Neural progenitor cell (in vitro differentiated cells): ENCODE results near the gene STIM1. TPM values are rescaled to one million over a fixed set of nuclear protein-coding genes. Genes with fewer than 3 reads are reported as not detected.

ENCODE experiments used
- DNase-seq: peaks from one replicate; pipeline ENCODE4 v3.0.0-alpha.2; 2016; ENCODE audit warnings: low spot score
- H2AFZ ChIP-seq: fragments of 200-600 bp; sonication (generic); replicated peaks from 2 replicates; pipeline ENCODE4 v1.6.1; 2016; ENCODE audit warnings: antibody characterized with exemption
- H3F3A ChIP-seq: fragments of 200-600 bp; sonication (generic); 2 replicates; pipeline ENCODE4 v1.6.1; 2016; ENCODE audit warnings: antibody characterized with exemption, low read depth
- H3K27ac ChIP-seq: fragments of 200-600 bp; sonication (generic); 2 replicates; pipeline ENCODE4 v1.5.1; 2016; ENCODE audit warnings: mild to moderate bottlenecking
- H3K27me3 ChIP-seq: fragments of 200-600 bp; sonication (generic); 2 replicates; pipeline ENCODE4 v1.6.1; 2016; ENCODE audit warnings: mild to moderate bottlenecking, moderate library complexity
- H3K36me3 ChIP-seq: fragments of 200-600 bp; sonication (generic); 2 replicates; pipeline ENCODE4 v1.5.1; 2016
- H3K4me1 ChIP-seq: fragments of 200-600 bp; sonication (generic); 2 replicates; pipeline ENCODE4 v1.6.1; 2016; ENCODE audit warnings: mixed run types
- H3K4me2 ChIP-seq: fragments of 200-600 bp; sonication (generic); 2 replicates; pipeline ENCODE4 v1.6.1; 2016
- H3K4me3 ChIP-seq: fragments of 200-600 bp; sonication (generic); 2 replicates; pipeline ENCODE4 v1.5.1; 2016
- H3K79me2 ChIP-seq: fragments of 200-600 bp; sonication (generic); 2 replicates; pipeline ENCODE4 v1.6.1; 2016; ENCODE audit warnings: low read depth
- H3K9ac ChIP-seq: fragments of 200-600 bp; sonication (generic); 2 replicates; pipeline ENCODE4 v1.6.1; 2016
- H3K9me3 ChIP-seq: fragments of 200-600 bp; sonication (generic); 2 replicates; pipeline ENCODE4 v1.5.1; 2016; ENCODE audit warnings: low read depth
- H4K20me1 ChIP-seq: fragments of 200-600 bp; sonication (generic); 2 replicates; pipeline ENCODE4 v1.6.1; 2016; ENCODE audit warnings: low read depth
- H3K27ac Mint-ChIP-seq: 3 replicates; pipeline ENCODE4 v1.8.0; 2021; ENCODE audit warnings: mixed read lengths
- H3K27me3 Mint-ChIP-seq: 2 replicates; pipeline ENCODE4 v1.8.0; 2022; ENCODE audit warnings: low read depth, mild to moderate bottlenecking, inconsistent platforms, moderate library complexity, mixed read lengths; ENCODE audit not compliant: insufficient read depth
- H3K36me3 Mint-ChIP-seq: 3 replicates; pipeline ENCODE4 v1.8.0; 2021; ENCODE audit warnings: mixed read lengths
- H3K4me1 Mint-ChIP-seq: 3 replicates; pipeline ENCODE4 v1.8.0; 2021; ENCODE audit warnings: mixed read lengths
- H3K4me3 Mint-ChIP-seq: 3 replicates; pipeline ENCODE4 v1.8.0; 2021; ENCODE audit warnings: mild to moderate bottlenecking, moderate library complexity, mixed read lengths
- H3K9me3 Mint-ChIP-seq: 3 replicates; pipeline ENCODE4 v1.8.0; 2020; ENCODE audit warnings: mixed read lengths
- EZH2 ChIP-seq: fragments of 200-600 bp; sonication (generic); IDR thresholded peaks from 2 replicates; pipeline ENCODE4 v1.6.1; 2017; ENCODE audit warnings: antibody characterized with exemption, mild to moderate bottlenecking, moderate library complexity
- EZH2phosphoT487 ChIP-seq: fragments of 200-600 bp; sonication (generic); IDR thresholded peaks from 2 replicates; pipeline ENCODE4 v1.6.1; 2017; ENCODE audit warnings: antibody characterized with exemption
- total RNA-seq: library from RNA; depleted of rRNA; stranded (reverse); fragments of >200 nt; gene quantifications from 2 replicates; pipeline ENCODE4 v1.2.3, GENCODE V29; 2015; ENCODE audit warnings: low replicate concordance
- TF ChIP-seq, protein P1 (sequence below): fragments of 200-600 bp; sonication (generic); IDR thresholded peaks from 2 replicates; pipeline ENCODE4 v1.5.1; 2017; ENCODE audit warnings: antibody characterized with exemption, mild to moderate bottlenecking

The STIM1 gene
- total RNA-seq, 1 donor from 2014 or later: 18.9 TPM

DNA sequence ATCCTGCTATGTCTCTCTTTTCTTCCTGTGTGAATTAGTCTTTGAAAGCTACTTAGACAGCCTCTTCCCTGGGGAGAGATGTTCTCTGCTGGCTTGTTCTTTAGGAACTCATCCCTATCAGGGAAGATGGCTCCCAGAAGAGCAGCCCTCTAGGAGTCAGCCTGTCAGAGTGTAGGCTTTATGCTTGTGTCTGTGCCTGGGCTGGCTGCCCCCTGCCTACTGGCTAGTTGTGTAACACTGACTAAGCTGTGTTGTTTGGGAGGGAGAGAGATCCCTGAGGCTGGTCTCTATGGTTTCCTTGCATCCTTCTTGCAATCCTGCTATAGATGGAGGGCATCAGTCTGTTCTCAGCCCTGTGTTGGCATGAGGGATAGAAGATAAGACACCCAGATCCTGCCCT lies 112.2 kb downstream of the STIM1 start:
- Histone ChIP-seq H3F3A (no peaks in the 10 kb centered on the region), H3K9ac (no peak overlapping the region), H3K79me2 (no peaks in the 10 kb centered on the region), H3K4me3 (no peak overlapping the region), H3K36me3 (no peaks in the 10 kb centered on the region), H3K4me2 (no peak overlapping the region), H3K27me3 (no peaks in the 10 kb centered on the region), H3K9me3 (no peaks in the 10 kb centered on the region), H3K4me1 (peaks cover 9% of the 10 kb centered on the region), H3K27ac (no peak overlapping the region), H2AFZ (no peak overlapping the region), H4K20me1 (no peaks in the 10 kb centered on the region)
- no peaks in the 10 kb centered on the region for H3K9me3 Mint-ChIP-seq
- no peak overlapping the region for H3K4me3 Mint-ChIP-seq
- H3K27me3 Mint-ChIP-seq: peaks cover 3% of the 10 kb centered on the region
- TF ChIP-seq EZH2: no peak
- TF ChIP-seq, protein P1, sequence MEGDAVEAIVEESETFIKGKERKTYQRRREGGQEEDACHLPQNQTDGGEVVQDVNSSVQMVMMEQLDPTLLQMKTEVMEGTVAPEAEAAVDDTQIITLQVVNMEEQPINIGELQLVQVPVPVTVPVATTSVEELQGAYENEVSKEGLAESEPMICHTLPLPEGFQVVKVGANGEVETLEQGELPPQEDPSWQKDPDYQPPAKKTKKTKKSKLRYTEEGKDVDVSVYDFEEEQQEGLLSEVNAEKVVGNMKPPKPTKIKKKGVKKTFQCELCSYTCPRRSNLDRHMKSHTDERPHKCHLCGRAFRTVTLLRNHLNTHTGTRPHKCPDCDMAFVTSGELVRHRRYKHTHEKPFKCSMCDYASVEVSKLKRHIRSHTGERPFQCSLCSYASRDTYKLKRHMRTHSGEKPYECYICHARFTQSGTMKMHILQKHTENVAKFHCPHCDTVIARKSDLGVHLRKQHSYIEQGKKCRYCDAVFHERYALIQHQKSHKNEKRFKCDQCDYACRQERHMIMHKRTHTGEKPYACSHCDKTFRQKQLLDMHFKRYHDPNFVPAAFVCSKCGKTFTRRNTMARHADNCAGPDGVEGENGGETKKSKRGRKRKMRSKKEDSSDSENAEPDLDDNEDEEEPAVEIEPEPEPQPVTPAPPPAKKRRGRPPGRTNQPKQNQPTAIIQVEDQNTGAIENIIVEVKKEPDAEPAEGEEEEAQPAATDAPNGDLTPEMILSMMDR: no peak
- H3K4me1 Mint-ChIP-seq: peaks cover 8% of the 10 kb centered on the region
- DNase-seq: peak; percentile 11
- H3K27ac Mint-ChIP-seq: no peak overlapping the region
- H3K36me3 Mint-ChIP-seq: peaks cover 3% of the 10 kb centered on the region

DNA sequence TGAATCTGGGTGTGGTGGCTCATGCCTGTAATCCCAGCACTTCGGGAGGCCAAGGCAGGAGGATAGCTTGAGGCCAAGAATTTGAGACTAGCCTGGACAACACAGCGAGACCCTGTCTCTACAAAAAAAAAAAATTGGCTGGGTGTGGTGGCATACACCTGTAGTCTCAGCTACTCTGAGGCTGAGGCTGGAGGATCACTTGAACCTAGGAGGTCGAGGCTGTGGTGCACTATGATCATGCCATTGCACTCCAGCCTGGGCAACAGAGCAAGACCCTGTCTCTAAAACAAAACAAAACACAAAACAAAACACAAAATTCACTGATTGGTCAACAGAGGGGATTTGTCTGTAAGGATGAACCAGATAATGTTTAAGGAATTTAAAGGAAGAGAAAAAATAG lies 113.7 kb downstream of the STIM1 start:
- peaks cover 2% of the 10 kb centered on the region for H3K27me3 Mint-ChIP-seq
- no peaks in the 10 kb centered on the region for H3K4me1 Mint-ChIP-seq
- Histone ChIP-seq H3F3A (no peaks in the 10 kb centered on the region), H3K36me3 (no peaks in the 10 kb centered on the region), H3K4me3 (no peak overlapping the region), H3K27ac (no peak overlapping the region), H3K79me2 (no peaks in the 10 kb centered on the region), H3K4me2 (no peak overlapping the region), H3K4me1 (peaks cover 2% of the 10 kb centered on the region), H3K27me3 (no peaks in the 10 kb centered on the region), H2AFZ (no peak overlapping the region), H4K20me1 (no peaks in the 10 kb centered on the region), H3K9ac (no peak overlapping the region), H3K9me3 (no peaks in the 10 kb centered on the region)
- no peak for DNase-seq
- no peaks in the 10 kb centered on the region for H3K9me3 Mint-ChIP-seq
- H3K27ac Mint-ChIP-seq: no peak overlapping the region
- H3K36me3 Mint-ChIP-seq: peaks cover 3% of the 10 kb centered on the region
- H3K4me3 Mint-ChIP-seq: no peak overlapping the region
- no peak for TF ChIP-seq EZH2
- no peak for TF ChIP-seq EZH2phosphoT487
- TF ChIP-seq, protein P1: no peak

DNA sequence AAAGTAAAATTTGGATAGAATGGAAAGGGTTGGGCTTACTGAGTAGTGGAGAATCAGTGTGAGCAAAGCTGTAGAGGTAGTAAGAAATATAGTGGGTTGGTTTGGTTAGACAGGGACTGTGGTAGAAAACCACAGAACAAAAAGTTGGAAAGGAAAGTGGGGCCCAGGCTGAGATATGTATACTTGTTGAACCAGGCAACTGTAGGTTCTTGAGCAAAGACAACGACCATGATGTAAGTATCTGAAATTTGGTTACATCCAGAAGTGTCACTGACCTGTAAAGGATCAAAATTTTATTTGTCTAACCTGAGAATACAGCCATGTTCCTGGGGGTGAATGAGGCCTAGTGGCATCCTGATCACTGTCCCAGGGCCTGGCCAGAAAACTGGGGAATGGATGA lies 114.1 kb downstream of the STIM1 start:
- no peak overlapping the region for H3K9ac ChIP-seq
- H3K36me3 ChIP-seq: no peaks in the 10 kb centered on the region
- H3K27me3 ChIP-seq: no peaks in the 10 kb centered on the region
- no peaks in the 10 kb centered on the region for H3K4me1 Mint-ChIP-seq
- no peaks in the 10 kb centered on the region for H3K9me3 Mint-ChIP-seq
- H3K9me3 ChIP-seq: no peaks in the 10 kb centered on the region
- H3K27me3 Mint-ChIP-seq: peaks cover 2% of the 10 kb centered on the region
- H3K4me2 ChIP-seq: no peak overlapping the region
- H3K27ac Mint-ChIP-seq: peak overlapping the region; percentile 16
- DNase-seq: no peak
- H3K4me3 Mint-ChIP-seq: no peak overlapping the region
- H3K36me3 Mint-ChIP-seq: peaks cover 3% of the 10 kb centered on the region
- no peak overlapping the region for H2AFZ ChIP-seq
- TF ChIP-seq EZH2phosphoT487 (no peak), EZH2 (no peak)
- TF ChIP-seq, protein P1: no peak
- H3K79me2 ChIP-seq: no peaks in the 10 kb centered on the region
- H3K4me1 ChIP-seq: no peaks in the 10 kb centered on the region
- no peaks in the 10 kb centered on the region for H4K20me1 ChIP-seq
- no peaks in the 10 kb centered on the region for H3F3A ChIP-seq
- H3K27ac ChIP-seq: no peak overlapping the region
- no peak overlapping the region for H3K4me3 ChIP-seq
